Retina (tissue), 1 donor: ENCODE results near the gene LRFN4.
A peak's percentile ranks its signal among the peaks of the same experiment; 100 is the strongest.

Experiments
- DNase-seq: peaks from one replicate; pipeline ENCODE4 v3.0.0-alpha.2; 2016

The LRFN4 gene

DNA sequence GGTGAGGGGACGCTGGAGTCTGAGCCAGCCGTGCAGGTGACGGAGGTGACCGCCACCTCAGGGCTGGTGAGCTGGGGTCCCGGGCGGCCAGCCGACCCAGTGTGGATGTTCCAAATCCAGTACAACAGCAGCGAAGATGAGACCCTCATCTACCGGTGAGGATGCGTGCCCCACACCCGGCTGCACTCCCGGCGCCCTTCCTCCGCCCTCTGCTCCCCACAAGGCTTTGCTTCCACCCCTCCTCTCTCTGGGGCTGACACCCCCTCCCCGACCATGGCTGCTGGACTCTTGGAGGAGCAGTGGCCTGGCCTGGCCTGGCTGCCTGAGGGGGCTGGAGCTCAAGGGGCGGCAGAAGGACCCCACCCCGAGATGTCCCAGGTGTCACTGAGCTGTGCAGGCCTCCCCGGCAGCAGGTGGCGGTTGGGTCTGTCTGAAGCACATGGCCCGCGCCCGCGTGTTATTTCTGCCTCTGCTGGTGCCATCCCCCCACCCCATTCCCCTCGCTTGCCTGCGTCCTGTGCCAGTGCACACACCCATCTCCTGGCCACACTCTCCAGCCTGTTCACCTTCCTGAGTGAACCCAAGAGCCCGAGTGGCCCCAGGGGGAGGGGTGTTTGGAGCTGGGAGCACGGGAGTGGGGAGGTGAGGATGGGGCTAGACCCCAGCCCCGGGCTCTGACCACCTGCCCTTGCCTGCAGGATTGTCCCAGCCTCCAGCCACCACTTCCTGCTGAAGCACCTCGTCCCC lies 2.2 kb downstream of the LRFN4 start:
- no peak for DNase-seq

DNA sequence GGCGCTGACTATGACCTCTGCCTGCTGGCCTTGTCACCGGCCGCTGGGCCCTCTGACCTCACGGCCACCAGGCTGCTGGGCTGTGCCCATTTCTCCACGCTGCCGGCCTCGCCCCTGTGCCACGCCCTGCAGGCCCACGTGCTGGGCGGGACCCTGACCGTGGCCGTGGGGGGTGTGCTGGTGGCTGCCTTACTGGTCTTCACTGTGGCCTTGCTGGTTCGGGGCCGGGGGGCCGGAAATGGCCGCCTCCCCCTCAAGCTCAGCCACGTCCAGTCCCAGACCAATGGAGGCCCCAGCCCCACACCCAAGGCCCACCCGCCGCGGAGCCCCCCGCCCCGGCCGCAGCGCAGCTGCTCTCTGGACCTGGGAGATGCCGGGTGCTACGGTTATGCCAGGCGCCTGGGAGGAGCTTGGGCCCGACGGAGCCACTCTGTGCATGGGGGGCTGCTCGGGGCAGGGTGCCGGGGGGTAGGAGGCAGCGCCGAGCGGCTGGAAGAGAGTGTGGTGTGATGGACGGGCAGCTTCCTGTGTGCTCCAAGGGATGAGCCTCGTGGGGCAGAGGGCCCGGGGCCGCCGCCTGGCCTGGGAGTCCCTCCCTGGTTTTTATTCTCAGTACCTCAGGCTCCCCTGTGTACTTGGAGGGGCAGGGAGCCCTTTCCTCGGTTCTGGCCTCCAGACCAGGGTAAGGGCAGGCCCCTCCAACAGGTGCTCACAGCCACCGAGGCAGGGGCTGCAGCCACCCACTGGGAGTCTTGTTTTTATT lies 3.0 kb downstream of the LRFN4 start:
- DNase-seq: no peak

DNA sequence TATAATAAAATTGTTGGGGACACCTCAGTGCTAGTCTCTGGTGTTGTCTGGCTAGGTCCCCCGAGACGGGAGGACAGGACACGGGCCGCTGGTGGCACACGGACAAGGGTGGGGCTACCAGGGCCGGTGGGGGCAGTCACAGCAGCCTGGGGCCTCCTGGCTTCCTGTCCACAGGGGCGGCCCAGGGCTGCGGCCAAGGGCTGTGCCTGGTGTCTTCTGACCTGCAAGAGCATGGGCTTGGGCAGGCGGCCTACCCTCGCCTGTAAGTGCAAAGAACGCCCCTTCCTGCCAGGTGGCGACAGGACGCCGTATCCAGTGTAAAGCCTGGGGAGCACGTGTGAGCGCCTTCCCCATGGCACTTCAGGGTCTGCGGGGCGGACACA lies 3.6 kb downstream of the LRFN4 start:
- no peak for DNase-seq

DNA sequence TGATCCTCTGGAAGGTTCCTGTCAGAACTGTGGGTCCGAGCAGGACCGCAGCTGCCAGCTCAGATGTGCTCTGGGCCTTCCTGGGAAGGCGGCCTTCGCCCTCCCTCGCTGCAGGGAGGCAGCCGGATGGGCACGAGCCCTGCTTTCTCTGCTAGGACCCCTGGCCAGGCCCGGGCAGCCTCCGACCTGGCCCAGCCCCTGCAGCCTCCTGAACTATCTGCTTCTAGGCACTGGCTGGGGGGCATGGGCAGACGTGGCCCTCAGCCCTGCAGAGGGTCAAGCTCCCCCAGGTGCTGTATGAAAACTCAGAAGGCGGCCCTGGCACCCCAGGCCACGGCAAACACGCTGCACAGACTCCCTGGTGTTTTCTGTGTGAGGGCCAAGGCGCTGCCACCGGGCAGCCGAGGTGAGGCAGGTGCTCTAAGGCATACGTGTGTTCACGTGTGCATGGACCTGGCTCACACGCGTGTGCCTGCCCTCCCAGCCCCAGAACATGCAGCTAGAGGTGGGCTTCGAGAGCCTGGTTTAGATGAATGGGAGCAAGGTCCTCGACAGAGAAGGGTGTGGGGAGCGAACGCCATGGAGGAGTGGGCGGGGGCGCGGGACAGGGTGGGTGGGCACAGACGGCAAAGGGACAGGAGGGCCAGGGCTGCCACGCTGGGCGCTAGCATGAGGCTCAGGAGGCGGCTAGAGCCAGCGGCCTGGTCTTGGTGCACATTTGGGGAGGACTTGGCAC lies 4.3 kb downstream of the LRFN4 start:
- peak; percentile 1 for DNase-seq

DNA sequence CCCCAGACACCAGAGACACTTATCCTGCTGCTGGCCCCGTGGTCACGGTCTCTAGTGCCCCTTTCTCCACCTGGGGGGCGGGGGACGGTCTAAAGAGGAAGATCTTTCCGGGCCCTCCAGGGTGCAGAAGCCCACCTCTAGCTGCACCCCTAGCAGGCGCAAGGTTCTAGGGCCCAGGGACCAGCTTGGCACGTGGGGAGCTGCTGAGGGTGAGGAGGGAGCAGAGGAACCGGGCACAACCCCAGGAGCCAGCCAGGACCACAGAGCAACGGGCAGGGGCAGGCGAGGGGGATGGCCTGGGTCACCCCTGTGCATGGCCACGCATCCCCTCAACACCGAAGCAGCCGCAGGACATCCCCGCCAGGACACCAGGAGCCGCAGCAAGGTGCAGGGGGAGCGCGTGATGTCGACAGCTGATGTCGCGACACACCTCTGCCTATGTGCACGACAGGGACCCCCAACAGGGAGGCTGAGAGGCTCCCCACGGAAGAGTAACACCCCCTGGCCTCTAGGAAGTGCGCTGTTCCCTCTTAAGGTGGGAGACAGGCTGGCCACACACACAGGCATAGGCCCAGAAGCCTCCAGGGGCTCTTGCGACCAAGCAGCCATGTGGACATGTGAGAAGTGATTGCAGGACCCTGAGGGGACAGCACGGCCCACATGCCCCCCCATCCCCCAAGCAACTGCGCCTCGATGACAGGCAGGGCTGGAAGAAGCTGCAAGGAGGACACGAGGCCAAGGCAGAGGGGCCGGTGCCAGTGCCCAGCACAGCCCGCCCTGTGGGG lies 5.1 kb downstream of the LRFN4 start:
- peak; percentile 39 for DNase-seq

DNA sequence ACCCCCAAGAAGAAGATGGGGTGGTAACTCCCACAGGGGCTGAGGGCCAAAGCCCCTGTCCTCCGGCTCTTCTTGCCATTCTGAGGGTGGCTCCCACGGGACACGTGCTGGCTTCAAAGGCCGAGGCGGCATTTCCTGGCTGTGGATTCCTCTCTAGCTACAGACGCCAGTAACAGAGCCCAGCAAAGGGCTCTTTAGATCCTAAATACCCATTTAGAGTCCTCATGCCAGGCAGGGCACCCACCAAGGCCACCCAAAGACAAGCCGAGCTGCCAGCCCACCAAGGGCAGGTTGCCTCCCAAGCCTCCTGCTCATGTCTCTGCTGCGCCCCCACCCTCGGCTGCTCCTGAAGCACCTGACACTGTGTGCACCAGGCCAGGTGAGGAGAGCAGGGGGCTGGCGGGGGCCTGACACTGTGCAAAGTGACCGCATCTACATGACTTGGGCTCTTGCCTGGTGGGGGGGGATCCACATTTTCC lies 5.7 kb downstream of the LRFN4 start:
- DNase-seq: no peak

DNA sequence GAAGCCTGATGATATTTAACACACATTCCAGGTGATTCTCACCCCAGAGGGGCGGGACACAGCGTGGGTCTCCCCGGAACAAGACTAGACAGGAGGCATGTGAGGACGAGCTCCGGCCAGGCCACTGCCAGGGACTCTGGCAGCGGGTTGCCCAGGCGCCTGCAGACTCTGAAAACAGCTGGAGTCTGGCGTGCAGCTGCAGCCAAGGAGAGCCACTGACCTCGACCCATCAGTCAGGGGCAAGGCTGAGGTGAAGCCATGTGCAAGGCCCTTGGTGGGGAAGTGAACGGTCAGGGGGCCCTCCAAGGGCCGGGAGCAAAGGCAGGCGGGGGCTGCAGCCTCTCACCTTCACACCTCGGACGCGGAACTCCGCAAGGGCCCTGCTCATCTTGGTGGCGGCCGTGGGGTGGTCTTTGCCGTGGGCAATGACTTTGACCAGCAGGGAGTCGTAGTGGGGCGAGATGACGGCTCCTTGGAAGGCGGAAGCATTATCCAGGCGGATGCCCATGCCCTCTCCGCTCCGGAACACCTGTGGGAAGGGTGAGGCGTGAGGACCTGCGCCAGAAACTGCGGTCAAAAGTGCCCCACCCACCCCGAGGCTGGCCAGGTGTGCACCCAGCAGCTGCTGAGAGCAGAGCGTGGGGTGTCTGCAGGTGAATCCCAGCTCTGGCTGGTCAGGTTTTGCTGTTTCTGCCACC lies 6.7 kb downstream of the LRFN4 start:
- DNase-seq: no peak

DNA sequence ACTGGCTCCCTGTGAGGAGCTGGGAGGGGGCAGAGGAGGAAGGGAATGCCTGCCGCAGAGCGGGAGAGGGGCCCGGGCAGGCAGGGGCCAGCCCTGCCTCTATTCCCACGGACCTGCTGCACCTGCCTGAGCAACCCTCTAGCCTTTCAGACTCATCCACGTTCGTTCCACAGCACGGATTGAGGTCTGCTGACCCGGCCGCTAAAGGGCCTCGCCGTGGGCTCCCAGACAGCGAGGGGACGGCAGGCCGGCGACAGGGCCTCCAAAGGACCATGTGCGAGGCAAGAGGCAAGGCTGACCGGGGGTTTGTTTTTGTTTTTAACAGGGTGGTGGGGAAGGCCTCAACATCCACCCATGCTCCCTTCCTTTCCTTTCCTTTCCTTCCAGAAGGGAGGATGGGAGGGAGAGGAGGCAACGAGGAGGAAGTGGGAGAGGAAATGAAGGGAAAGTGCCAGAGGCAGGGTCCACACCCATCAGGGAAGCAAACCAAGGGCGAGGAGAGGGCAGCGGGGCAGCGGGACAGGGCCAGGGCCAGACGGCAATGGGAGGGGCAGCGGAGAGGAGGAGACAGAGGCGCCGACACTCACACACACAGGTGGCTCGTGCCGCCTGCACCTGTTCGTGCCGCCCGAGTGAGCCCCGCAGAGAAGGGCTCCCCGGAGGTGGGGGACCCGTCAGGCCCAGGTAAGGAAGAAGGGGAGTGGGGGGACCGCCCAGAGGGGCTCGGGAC lies 7.5 kb downstream of the LRFN4 start:
- no peak for DNase-seq

DNA sequence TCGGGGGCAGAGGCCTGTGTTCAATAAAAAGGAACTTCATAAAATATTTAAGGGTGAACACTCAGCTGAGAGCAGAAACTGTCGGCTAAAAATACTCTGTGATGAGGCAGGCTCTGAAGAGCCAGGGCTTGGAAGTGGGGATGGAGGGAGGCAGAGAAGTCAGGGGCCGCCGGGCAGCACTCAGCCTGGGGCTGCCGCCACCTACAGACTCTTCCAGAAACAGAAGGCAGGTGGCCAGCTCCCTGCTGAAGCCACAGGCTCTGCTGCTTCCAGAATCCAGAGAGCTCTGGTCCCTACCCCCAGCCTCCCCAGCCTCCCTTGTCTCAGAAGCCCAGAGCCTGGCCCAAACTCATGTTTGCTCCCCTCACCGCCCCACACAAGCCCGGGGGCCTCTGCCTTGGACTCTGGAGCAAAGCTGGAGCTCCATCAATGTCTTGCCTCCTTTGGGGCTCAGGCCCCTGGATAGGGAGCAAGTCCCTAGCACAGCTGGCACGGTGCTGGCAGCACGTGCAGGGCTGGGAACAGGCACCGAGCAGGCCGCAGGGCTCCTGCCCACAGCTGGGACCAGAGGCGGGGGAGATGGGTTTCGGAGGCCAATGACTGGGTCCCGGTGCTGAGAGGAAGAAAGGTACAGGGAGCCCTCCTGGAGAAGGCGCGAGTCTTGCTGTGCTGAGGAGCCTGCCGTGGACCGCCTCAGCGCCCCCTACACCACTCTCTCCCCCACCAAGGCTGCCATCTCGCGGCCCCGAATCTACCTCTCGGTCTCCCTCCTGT lies 8.2 kb downstream of the LRFN4 start:
- no peak for DNase-seq

DNA sequence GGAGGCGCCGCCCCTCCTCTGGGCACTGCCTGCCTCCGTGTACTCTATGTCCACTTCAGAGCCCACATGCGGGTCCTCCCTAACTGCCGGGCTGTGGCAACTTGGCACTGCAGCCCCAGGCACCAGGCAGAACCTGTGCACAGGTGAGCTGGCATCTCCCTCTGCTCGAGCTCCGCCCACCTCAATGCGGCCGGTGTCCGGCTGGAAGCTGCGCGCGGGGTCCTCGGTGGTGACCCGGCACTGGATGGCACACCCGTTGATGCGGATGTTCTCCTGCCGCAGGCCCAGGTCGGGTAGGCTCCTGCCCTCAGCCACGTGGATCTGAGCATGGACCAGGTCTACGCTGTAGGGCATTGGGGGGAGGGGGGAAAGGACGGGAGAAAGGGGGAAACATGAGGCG lies 9.1 kb downstream of the LRFN4 start:
- DNase-seq: no peak

DNA sequence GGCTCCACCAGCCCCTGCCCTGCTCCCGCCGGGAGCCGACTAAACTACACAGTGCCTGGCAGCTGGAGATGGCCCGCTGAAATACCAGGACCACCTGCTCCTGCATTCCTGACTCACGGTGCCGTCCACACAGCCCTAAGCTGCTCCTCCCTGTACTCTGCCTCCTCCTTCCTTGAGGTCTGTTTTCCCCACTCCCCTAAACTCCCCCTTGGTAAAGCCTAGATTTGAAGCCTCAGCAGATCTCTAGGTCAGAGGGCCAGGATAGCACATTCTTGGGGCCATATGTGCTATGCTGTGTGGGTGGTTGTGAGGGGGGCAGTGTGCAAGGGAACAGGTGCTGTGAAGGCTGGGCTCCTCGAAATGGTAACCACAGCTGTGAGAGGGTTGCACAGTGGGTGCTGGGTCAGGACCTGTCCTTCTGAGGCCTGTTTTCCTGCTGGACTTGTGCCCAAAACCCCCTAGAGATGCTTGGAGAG lies 9.7 kb downstream of the LRFN4 start:
- DNase-seq: no peak

DNA sequence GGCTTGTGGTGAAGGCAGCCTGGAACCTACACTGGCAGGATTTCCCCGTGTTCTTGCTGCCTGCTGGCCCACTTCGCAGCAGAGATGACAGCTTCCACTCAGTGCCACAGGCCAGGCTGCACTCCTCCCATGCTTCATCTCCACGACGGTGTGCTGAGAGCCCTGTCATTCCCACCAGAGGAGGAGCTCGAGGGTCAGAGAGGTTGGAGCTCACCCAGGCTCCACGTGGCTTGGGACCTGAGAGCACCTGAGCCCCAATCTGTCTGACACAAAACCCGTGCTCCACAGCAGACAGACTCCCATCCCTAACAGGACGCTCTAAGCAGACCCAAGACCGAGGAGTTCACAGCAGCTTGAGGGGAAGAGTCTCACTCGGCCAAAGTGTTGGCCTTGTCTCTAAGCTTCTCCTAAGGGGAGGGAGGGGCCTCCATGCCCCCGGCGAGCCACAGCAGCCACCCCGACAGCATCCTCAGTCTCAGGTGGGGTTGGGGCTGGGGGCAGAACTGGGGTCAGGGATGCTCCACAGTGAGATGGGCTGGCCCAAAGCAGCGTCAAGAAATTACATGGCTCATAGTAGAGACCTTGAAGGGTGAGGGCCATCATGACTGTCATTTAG lies 10.7 kb downstream of the LRFN4 start:
- no peak for DNase-seq

DNA sequence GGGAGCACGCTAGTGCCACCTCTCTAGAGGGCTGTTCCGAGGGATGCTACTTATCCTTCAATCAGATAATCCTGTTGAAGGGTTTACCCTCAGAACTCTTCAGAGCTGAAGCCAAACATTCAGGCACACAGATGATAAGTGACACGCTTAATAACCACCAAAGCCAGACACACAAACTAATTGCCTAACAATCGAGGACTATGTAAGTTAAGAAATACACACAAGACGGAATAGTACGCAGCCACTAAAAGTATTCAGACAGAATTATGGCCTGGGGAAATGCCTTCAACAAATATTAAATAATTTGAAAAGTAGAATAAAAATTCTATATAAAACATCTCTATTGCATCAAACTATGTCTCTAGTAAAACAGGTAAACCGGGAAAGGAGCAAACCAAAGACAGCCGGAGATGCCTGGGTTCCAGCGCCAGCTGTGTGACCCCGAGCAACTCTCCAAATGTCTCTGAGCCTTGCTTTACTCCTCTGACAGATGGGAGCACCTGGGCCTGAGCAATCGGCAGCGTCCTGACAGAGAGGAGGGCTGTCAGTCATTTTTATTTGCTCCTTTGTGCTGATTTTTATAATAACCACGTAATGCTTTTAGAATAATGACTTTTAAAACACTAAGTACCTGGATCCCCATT lies 11.3 kb downstream of the LRFN4 start:
- DNase-seq: no peak

DNA sequence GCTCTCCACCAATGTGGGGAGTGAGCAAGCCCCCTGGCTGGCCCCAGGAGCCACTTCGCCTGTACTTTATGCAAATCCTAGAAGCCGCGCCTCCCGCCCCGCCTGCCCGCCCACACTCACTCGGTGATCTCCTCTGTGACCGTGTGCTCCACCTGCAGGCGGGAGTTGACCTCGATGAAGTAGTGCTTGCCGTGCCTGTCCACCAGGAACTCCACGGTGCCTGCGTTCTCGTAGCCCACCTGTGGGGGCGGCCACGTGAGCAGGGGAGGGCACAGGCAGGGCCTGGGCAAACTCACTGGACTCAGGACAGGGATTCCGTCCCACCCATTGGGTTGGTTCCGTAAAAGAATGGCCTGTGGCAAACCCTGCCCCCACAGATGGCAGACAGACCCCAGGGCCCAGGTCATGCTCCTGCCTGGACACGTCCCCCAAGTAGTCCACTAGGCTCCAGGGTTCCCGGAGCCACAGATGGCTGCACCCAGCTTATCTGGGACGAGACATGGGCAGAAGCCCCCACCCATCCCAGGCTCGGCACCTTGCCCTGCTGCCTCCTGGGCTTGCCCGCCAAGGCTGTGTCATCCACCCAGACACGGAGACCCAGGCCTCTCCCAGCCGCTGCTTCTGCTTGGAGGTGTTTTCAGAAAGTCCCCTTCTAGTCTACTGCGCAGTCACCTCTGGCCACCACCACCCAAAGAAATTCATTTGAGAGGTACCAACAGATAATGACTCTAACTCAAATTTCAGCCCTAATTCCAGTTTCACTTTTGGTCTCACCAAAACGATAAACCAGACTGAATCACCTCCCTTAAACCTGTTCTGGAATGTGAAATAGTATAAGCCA lies 12.1 kb downstream of the LRFN4 start:
- DNase-seq: no peak

DNA sequence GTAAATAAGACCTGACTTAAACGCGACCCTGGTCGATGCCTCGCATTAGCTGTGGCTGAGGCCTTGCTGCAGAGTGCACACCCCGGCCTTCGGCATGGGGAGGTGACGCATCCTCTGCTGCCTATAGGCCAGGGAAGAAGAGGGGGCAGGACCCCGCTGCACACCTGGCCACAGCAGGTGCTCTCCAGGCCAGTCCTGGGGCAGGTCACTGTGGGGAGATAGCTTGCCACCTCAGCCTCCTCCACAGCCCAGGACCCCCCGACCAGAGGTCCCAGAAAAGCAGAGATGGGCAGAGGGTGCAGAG lies 12.7 kb downstream of the LRFN4 start:
- DNase-seq: no peak

DNA sequence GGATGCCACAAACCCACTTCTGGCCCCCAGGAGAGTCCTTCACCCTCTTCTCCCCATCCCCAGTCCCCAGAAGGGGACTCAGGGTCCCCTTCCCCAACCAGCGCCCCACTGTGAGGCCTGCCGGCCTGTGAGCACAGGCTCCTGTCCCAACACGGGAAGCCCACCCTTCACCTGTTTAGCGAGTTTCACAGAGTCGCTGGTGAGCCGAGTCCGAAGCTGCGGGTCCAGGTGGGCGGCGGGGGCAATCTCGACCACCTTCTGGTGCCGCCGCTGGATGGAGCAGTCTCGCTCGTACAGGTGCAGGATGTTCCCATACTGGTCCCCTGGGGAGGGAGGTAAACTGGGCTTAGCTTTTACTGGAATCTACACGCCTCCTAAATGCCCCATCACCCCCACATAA lies 13.3 kb downstream of the LRFN4 start:
- DNase-seq: no peak

DNA sequence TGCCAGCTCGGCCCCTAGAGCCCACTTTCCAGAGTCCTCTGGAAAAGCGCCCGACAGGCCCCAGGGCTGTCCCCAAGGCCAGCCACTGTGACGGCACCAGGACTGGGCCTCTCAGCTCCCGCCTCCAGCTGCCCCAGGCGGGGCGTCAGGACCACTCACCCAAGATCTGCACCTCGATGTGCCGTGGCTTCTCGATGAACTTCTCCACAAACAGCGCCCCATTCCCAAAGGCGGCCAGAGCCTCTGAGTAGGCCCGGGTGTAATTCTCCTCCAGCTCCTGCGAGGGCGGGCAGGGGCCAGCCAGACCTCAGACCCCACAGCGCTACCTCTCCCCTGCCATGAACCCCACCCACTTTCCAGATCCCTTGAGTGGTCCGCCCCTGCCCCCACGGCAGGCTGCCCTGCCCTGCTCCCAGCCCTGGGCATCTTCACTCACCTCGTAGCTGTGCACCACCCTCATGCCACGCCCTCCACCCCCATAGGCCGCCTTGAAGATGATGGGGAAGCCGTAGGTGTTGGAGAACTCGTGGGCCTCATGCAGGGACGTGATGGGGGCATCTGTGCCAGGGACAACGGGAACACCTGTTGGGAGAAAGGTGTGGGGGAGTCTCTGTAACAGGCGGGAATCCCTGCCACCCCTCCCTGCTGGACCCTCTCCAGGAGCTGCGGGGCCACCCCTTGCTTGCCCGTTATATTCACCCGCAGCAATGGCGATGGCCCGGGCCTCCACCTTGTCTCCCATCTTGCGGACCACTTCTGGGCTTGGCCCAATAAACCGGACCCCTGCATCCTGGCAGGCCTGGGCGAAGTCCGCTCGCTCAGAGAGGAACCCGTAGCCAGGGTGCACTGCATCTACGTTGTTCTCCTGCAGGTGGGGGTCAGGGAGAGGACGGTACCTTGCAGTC lies 14.0 kb downstream of the LRFN4 start:
- no peak for DNase-seq

DNA sequence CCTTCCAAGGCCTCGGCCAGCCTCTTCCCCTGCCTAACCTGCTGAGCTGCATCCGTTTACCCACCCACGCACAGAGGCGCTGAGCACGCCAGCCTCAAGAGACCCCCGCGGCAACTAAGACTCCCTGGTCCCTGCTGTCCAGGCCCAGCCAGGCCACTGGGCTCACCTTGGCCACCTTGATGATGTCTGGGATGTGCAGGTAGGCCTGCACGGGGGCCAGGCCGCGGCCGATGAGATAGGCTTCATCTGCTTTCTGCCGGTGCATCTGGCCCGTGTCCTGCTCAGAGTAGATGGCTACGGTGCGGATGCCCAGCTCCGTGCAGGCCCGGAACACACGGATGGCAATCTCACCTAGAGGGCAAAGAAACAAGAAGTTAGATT lies 14.6 kb downstream of the LRFN4 start:
- DNase-seq: no peak
